Measurements from ENCODE around the gene PAF1.

GRCh38 chr19:39341719-39342604 is 48.9 kb downstream of the PAF1 start, which contains the start of gene SAMD4B:
- TF ChIP-seq CTCF (IDR thresholded peaks at IDR 0.05): peak; percentile 87 to 97 (median 91)
- TF ChIP-seq EP300 (IDR thresholded peaks at IDR 0.05): peak; percentile 61 to 94
